HG02763 (cell line): ENCODE measurements around the gene LGALS8.

Experiments used
- ATAC-seq: cut with Tn5 transposase; IDR thresholded peaks from one replicate; pipeline ENCODE4 v1.9.1; 2021; ENCODE audit warnings: mild to moderate bottlenecking, moderate library complexity; ENCODE audit not compliant: unreplicated experiment

LGALS8 gene

DNA sequence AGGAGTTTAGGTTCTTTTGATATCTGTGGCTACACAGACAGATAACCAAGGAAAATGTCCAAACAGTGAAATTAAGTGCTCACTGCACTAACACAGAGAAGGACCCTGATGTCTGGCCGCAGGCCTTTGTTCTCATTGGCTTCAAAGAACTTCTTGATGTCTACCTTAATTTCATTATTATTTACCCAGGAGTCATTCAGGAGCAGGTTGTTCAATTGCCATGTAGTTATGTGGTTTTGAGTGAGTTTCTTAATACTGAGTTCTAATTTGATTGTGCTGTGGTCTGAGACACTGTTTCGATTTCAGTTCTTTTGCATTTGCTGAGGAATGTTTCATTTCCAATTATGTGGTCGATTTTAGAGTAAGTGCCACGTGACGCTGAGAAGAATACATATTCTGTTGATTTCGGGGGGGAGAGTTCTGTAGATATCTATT is 15.2 kb upstream of the LGALS8 start:
- no peak for ATAC-seq

DNA sequence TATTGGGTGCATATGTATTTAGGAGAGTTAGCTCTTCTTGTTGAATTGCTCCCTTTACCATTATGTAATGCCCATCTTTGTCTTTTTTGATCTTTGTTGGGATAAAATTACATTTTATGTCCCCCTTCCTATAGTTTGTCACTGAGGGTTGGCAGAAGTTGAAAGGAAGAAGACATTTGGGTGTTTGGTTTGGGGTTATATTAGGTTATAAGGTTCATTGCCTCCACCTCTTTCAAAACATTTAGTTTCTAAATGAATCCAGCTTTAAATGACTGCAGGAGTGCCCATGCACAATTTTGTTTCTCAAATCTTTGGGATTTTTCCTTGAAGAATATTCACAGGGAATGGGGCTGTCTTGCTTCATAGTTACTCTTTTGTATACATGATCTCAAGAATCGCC is 14.6 kb upstream of the LGALS8 start:
- ATAC-seq: no peak

DNA sequence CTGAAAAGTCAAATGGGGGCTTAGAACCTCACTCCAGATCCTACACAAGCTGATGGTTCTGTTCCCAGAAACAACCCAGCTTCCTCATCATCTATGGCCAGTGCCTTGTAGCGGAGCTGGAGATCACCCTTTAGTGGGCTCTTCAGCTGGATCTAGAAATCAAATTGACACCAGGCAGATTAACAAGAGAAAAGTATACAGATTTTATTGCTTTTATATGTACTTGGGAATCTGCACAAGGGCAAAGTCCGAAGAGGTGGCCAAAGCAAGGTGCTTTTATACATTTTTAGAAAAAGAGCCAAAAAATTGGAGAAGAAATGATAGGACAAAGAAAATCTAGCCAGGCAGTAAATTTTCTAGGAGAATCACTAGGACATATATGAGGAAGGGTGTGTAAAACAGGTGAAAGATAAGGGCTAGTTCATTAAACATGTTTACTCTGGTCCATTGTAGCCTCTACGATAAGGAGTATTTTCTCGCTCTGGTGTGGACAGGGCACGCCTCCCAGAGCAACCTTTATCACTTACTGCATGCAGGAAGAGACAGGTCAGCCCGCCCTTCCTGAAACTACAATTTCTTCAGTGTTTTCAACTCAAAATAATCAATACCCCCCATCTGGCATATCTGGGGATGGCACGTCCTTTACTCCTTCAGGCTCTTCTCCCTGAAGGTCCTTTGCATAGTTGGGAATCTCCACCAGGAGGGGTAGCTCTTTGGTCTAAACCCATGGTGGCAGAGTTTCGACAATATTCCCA is 14.0 kb upstream of the LGALS8 start:
- no peak for ATAC-seq

DNA sequence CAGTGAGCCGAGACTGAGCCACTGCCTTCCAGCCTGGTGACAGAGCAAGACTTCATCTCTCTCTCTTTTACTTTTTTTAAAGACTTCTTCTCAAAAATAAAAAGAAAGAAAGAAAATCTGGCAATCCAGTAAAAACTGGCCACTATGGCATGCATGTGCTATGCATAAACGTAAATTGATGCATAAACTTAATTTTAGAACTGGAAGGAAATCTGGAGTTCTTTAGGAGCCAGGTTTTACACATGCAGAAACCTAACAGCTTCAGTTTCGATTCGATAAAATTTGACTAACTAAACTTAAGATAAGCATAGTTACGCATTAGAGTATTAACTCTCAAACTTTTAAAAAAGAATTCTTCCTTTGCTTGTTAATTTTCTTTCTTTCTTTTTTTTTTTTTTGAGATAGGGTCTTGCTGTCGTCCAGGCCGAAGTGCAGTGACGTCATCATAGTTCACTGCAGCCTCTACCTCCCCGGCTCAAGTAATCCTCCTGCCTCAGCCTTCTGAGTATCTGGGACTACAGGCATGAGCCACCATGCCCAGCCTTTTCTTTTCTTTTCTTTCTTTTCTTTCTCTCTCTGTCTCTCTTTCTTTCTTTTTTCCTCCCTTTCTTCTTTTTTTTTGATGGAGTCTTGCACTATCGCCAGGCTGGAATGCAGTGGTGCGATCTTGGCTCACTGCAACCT is 11.9 kb upstream of the LGALS8 start:
- no peak for ATAC-seq

DNA sequence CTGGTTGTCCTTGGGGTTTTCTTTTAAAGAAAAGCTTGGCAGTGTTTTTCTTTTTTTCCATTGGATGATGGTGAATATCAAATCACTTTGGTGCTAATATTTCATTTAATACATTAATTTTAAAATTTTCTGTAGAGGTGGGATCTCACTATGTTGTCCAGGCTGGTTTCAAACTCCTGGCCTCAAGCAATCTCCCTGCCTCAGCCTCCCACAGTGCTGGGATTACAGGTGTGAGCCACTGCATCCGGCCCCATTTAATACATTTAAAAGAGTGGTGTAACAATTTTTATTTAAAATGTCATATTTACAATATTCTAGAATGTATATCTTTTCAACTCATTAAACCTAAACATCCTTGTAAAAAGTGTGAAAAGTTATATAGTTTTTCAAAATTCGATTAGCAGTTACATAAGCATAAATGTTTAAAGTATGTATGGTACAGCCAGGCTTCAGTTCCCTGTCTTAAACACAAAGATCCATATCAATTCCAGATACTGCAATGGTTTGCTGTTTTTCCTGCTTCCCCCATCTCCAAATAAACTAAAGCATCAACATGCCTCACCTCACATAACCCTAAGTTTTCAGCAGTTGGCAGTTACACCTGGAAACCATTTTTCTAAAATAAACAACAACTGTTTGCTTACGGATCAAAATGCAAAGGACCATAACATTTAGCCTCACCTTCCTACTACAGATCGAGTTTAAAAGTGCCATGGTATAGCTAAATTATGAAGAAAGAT is 8.9 kb upstream of the LGALS8 start:
- ATAC-seq: no peak

DNA sequence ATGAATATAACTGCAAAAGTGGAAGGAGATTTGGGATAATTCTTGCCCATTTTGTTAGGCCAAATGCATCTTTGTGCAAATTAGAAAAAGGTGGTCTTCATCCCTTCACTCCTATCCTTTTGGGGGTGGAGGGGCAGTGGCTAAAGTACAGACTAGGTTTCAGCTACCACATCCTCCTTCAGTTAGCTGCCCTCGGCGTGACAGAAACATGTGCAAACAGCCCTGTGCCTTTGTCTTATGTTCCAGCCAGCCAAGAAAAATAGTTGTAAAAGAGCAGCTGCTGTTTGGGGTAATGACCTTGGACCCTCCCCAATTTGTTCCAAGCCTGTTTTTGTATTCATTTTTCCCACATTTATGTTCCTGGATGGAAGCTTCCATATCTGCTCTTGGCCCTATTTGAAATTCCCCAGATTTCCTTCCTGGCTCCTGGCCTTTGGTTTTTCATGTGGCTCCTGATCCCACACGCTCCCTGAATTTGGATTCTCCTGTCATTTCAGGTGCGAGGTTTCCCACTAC is 8.3 kb upstream of the LGALS8 start:
- no peak for ATAC-seq

DNA sequence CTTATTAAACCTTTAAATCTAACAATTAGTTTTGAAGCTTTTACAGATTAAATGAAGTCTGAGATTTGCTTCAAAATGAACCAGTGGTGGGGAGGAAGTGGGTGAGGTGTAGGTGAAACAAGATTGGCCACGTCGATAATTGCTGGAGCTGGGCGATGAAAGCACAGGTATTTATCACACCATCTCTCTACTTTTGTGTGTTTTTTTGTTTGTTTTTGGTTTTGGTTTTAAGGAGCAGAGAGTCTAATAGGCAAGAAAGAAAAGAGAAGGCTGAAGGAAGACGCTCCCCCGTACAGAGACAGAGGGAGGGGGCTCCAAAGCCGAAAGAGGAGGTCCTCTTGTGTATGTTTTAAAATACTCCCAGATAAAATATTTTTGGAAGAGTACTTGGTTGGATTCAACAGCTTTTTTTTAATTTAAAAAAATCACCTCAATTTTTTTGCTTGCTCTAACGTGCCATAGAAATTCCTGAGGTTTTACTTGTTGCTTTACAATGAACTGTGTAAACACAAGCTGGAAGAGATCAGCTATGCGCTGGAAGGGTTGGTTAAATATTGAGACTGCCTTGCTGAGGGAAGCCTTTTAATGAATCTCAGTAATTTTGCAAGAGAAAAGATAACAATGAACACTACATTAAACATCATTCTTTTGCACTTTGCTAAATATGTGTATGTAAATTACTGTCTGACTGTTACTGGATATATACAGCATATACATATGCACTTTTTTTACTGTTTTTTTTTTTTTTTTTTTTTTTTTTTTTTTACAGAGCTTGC is 6.7 kb upstream of the LGALS8 start:
- no peak for ATAC-seq

DNA sequence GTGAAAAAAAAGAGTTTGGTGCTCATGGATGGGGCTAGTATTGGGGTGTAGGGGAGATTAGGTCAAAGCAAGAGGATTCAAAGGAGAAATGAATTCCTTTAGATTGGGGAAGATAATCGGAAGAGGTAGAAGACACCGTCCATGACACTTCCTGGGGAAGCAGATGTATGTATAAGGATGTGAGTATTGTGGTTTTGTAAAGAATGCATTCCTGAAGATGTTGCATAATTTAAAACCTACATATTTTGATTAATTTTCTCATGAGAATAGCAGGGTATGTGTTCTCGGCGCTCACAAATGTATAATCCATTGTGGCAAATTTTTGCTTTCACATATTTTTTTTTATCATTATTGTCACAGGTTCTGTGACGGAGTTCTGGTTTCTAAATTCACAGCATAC is 5.5 kb upstream of the LGALS8 start:
- no peak for ATAC-seq

DNA sequence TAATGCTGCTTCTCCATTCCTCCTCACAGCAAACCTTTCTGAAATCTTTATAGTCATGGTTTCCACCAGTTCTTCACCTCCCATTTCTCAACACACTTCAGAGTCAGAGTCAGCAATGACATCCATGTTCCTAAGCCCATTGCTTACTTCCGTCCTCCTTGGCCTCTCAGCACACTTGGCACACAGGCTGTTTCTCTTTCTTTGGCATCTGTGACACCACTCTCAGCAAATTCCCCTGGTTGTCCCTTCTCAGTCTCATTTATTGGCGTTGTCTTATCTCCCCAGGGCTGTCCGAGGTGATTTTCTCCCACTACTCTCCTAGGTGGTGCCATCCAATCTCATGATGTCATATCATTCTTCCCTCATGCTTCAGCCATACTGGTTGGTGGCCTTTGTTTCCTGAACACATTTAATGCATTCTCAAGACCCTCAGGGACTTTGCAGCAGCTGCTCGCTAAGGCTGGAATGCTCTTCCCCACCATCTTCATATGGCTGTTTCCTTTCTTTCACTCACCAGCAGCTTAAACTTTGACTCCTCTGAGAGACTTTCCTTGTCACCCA is 3.3 kb upstream of the LGALS8 start:
- no peak for ATAC-seq

DNA sequence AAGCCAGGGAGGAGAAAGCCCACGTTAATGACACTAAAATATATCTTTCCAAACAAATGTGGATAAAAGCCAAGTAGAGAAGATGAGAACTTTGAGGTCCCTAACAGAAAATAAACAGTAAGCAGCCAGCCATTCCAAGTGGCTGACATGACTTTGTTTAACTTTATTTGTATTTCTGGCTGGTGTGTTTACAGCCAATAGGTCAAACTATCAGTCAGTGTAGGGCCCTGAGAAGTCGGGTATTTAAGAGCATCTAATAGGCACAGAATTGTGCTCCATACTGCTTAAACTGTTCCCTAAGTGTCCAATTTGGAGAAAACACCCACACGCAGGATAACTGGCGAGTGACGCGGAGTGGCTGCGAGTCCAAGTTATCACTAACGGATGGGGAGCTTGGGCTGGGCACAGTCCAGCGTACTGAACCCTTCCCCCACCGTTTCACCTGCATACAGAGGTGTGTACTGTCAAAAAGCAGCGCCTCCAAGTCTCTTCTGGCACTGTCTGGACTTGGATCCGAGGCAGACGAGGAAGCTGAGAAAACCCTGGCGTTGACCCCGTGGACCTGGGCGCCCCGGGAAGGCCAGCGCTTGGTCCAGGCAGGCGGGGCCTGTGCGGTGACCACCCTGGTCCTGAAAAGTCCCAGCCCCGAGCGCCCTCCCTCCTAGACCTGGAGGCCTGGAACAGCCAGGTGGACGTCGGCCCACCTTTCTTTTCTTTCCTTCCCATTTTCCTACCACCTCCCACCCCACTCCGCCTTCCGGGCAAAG is 662 bp upstream of the LGALS8 start:
- ATAC-seq: no peak

DNA sequence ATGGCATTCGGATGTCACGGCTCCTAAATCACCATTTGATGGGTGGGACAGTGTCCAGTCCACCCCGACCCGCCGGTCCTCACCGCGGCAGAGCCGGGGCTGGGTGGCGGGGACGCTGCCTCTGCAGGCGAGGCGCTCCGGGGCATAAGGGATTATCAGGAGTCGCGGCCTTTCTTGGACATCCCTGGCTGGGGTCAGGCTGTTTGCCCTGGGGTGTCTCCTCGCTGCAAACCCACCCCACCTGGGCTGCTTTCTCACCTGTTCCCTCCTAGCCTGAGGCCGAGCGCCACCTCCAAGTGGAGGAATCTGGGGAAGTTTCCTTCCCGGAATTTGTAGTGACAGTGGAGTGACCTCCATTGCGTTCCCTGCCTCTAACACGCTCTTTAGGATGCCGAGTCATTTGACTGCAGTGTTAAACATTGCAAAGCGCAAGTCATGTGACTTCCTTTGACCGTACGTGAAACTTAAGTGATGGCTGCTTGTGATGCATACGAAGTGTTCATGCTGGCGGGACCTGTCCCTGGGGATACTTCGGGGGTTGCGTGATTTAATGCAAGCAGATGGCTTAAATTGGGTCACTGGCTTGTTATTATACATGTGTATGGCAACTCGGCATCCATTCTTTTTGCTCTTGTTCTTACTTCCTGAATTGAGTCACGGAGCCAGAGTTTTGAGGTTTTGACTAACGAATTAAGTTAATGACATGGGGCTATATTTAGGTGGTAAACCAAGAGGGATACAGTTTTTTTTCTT is 536 bp downstream of the LGALS8 start:
- ATAC-seq: peak; percentile 78

DNA sequence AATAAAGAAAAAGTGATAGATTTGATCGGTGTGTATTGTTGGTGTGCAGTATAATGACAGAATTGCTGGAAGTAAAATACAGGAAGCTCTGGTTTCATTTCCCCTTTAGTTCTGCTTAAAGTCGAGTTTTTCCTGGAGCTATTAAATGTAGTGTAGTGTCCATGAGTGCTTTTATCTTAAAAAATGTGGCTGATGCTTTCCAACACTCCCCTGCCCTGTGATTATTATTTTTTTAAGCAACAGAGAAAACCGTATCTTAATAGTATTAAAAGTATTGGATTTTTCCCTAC is 1.1 kb downstream of the LGALS8 start:
- ATAC-seq: no peak

DNA sequence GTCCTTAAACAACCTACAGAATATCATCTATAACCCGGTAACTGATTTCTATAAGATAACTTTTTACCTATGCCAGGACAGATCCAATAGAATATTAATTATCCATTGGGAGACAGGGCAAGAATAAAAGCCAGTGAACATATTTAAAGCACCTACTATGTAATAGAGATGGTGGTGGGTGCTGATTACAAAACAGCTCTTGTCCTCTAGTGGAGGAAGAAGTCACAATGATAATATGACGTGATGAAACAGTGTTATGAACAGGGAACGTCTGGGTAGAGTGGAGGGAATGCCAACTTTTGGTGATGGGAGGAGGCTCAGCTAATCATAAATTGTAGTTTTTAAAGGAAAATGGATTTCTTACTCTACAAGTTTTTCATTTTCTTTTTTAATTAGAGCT is 2.3 kb downstream of the LGALS8 start:
- ATAC-seq: no peak

DNA sequence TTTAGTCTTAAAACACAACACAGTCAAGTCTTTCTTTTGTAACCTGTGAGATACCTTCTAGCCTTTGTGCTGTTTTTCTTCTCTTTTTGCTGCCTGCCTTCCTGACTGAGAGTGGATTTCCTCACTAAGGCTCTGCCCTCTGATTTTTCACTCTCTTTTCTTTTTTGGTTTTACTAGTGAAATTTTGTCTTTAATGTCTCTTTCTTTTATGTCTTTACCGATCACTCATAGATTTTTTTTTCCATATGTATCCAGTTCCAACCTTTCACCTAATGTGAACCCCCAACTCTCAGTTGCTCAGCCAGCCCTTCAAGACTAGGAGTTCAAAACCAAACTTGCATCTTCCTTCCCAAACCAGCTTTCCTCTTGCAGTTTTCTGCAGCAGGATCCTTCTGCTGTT is 6.5 kb downstream of the LGALS8 start:
- ATAC-seq: no peak

DNA sequence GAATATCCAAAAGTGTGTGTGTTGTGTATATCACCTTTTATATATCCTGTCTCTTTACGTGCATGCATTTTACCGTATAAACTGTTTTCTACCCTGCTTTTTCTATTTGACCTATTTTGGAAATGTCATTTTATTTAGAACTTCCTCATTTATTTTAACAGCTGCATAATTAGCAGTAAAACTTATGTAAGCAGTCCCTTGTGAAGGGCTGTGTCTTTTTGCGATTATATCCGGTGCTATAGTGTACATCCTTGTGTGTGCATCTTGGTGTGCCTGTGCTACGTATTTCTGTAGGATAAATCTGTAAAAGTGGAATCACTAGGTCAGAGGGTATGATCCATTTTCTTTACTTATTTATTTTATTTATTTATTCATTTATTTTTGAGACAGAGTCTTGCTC is 7.2 kb downstream of the LGALS8 start:
- ATAC-seq: no peak

DNA sequence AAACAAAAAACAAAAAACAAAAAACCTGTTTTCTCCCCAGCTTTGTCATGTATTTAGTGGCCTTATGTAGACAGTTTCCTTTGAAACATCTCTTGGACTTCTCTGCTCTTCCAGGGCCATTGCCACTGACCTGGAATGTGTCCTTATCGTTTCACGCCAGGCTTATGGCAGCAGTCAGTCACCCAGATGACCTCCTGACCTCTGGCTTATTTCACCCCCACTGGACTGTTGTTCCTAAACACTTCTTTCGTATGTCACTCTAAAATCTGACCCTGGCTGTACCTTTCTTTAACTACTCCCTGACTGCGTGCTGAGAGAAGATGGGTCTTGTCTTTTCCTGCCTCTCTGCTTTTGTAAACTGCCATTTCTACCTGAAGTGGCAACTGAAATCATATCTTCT is 9.1 kb downstream of the LGALS8 start:
- no peak for ATAC-seq

DNA sequence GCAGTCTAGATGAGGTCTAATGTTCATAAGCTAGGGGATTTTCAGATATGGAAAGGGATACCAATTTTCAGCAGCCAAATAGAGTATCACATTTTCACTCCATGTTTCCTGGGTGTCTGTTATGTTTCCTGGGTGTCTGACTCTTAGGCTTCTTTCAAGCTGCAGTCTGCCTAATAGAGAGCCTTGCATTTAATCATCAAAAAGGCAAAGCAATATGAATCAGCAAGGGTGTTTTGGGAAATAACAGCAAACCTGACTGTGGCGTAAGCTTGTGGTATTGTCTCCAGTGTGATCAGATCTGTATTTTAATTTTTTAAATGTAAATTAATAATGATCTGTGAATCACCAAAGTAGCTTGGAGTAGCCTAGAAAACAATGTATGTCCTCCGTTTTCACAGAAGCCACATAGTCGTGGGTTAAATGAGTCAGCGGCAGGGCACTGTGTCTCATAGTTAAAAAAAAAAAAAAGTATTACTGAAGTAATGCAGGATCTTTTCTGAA is 10.4 kb downstream of the LGALS8 start:
- no peak for ATAC-seq

DNA sequence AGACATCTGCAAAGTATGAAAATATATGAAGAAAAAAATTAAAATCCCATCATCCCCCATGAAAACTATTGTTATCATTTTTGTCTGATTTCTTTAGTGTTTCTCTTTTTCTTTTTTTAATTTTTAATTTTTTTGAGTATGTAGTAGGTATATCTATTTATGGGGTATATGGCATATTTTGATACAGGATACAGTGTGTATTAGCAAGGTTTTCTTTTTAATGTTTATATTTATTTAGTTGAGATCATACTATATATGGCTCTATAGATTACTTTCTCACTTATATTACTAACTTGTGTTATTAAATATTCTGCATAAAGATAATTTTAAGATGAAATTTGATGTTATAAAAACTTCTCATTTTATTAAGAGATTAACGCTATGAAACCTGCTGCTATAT is 11.4 kb downstream of the LGALS8 start:
- ATAC-seq: no peak

DNA sequence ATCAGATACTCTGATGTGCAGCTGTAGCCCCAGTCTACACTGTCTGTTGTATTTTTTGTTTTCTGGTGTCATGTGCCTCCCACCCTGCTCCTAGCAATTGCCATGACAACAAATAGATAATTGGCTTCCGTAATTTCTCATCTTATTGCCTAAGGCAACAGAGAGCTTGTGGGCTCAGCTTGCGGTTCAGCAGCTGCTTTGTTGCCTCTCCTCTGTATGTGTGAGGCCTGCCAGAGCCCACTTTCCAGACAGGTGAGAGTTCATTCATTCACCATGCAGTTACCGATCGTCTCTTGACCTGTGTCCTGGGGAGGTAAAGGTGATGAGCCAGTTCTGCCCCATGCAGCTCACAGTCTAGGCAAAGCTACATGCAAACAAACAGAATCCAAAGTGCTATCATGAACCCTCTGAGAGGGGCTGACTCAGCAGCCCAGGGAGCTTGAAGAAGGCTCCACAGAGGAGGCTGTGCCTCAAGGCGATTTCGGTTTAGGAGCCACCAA is 11.9 kb downstream of the LGALS8 start:
- ATAC-seq: no peak
